SK-N-SH treated with all-trans-retinoic acid at 6 μM for 48 hours (cell line): Measurements from ENCODE around the gene ADSS1.

ENCODE experiments used
- ATAC-seq: fragments of 200-7000 bp; cut with Tn5 transposase; 3 replicates; pipeline ENCODE4 v1.9.1; 2020; ENCODE audit warnings: mild to moderate bottlenecking, moderate library complexity
- ARNTL ChIP-seq: fragments of 450-650 bp; formaldehyde crosslinking; IDR thresholded peaks from 2 replicates; pipeline ENCODE4 v1.5.0; 2020; ENCODE audit warnings: low read depth, mild to moderate bottlenecking, moderate library complexity, borderline replicate concordance
- BACH2 ChIP-seq: fragments of 250-450 bp; sonication (Bioruptor Pico); IDR thresholded peaks from 2 replicates; pipeline ENCODE4 v1.9.0; 2021; ENCODE audit warnings: mild to moderate bottlenecking, borderline replicate concordance
- CREB5 ChIP-seq: fragments of 250-450 bp; sonication (Bioruptor Pico); IDR thresholded peaks from 2 replicates; pipeline ENCODE4 v1.5.1; 2020; ENCODE audit warnings: low read depth, mild to moderate bottlenecking, moderate library complexity
- CSDC2 ChIP-seq: fragments of 250-450 bp; sonication (Bioruptor Pico); IDR thresholded peaks from 2 replicates; pipeline ENCODE4 v1.5.0; 2020; ENCODE audit warnings: mild to moderate bottlenecking, moderate library complexity
- CSRNP3 ChIP-seq: fragments of 250-450 bp; sonication (Bioruptor Pico); IDR thresholded peaks from 2 replicates; pipeline ENCODE4 v1.5.1; 2021; ENCODE audit warnings: mild to moderate bottlenecking, moderate library complexity
- ESRRG ChIP-seq: fragments of 250-450 bp; sonication (Bioruptor Pico); IDR thresholded peaks from 2 replicates; pipeline ENCODE4 v1.6.1; 2021; ENCODE audit warnings: mild to moderate bottlenecking
- ISL1 ChIP-seq: fragments of 250-450 bp; sonication (Bioruptor Pico); IDR thresholded peaks from 2 replicates; pipeline ENCODE4 v2.1.2; 2022; ENCODE audit warnings: mild to moderate bottlenecking, moderate library complexity
- OSR1 ChIP-seq: fragments of 250-450 bp; sonication (Bioruptor Pico); IDR thresholded peaks from 2 replicates; pipeline ENCODE4 v1.8.0; 2022; ENCODE audit warnings: moderate library complexity, mild to moderate bottlenecking, inconsistent platforms
- POU6F1 ChIP-seq: fragments of 250-450 bp; sonication (Bioruptor Pico); IDR thresholded peaks from 2 replicates; pipeline ENCODE4 v1.8.0; 2021; ENCODE audit warnings: low read depth, mild to moderate bottlenecking, moderate library complexity, borderline replicate concordance
- PPARA ChIP-seq: fragments of 250-450 bp; sonication (Bioruptor Pico); IDR thresholded peaks from 2 replicates; pipeline ENCODE4 v1.5.0; 2020; ENCODE audit warnings: mild to moderate bottlenecking, borderline replicate concordance
- RARB ChIP-seq: fragments of 250-450 bp; sonication (Bioruptor Pico); IDR thresholded peaks from 2 replicates; pipeline ENCODE4 v1.8.0; 2021; ENCODE audit warnings: mild to moderate bottlenecking, moderate library complexity
- SNAI2 ChIP-seq: fragments of 250-450 bp; sonication (Bioruptor Pico); IDR thresholded peaks from 2 replicates; pipeline ENCODE4 v1.5.0; 2020; ENCODE audit warnings: mild to moderate bottlenecking, moderate library complexity
- TCF4 ChIP-seq: fragments of 250-450 bp; sonication (Bioruptor Pico); IDR thresholded peaks from 2 replicates; pipeline ENCODE4 v1.8.0; 2021; ENCODE audit warnings: mild to moderate bottlenecking, moderate library complexity, borderline replicate concordance
- TOX ChIP-seq: fragments of 250-450 bp; sonication (Bioruptor Pico); IDR thresholded peaks from 2 replicates; pipeline ENCODE4 v1.8.0; 2021; ENCODE audit warnings: mild to moderate bottlenecking, moderate library complexity, borderline replicate concordance
- TSHZ2 ChIP-seq: fragments of 250-450 bp; sonication (Bioruptor Pico); IDR thresholded peaks from 2 replicates; pipeline ENCODE4 v1.5.0; 2020; ENCODE audit warnings: mild to moderate bottlenecking, moderate library complexity
- ZC3H10 ChIP-seq: fragments of 250-450 bp; sonication (Bioruptor Pico); IDR thresholded peaks from 2 replicates; pipeline ENCODE4 v1.5.1; 2021; ENCODE audit warnings: mild to moderate bottlenecking, moderate library complexity
- ZFP3 ChIP-seq: fragments of 250-450 bp; sonication (Bioruptor Pico); IDR thresholded peaks from 2 replicates; pipeline ENCODE4 v1.5.0; 2020; ENCODE audit warnings: mild to moderate bottlenecking, moderate library complexity
- ZFP30 ChIP-seq: fragments of 450-650 bp; formaldehyde crosslinking; IDR thresholded peaks from 2 replicates; pipeline ENCODE4 v1.5.0; 2022; ENCODE audit warnings: mild to moderate bottlenecking, moderate library complexity
- ZNF565 ChIP-seq: fragments of 450-650 bp; formaldehyde crosslinking; conservative IDR thresholded peaks from 2 replicates; pipeline ENCODE4 v1.5.0; 2020; ENCODE audit warnings: low read depth, mild to moderate bottlenecking, moderate library complexity
- ZNF70 ChIP-seq: fragments of 450-650 bp; formaldehyde crosslinking; IDR thresholded peaks from 2 replicates; pipeline ENCODE4 v1.5.0; 2020; ENCODE audit warnings: mild to moderate bottlenecking, moderate library complexity
- ZNF8 ChIP-seq: fragments of 450-650 bp; formaldehyde crosslinking; IDR thresholded peaks from 2 replicates; pipeline ENCODE4 v1.5.0; 2020; ENCODE audit warnings: mild to moderate bottlenecking, moderate library complexity

ADSS1 gene

GRCh38 chr14:104734601-104734990 is 10.6 kb downstream of the ADSS1 start:
- TF ChIP-seq ZNF565, result no peak
- TF ChIP-seq POU6F1, result no peak
- no peak for TF ChIP-seq ZC3H10 (CRISPR knock-in tag)
- TF ChIP-seq CSRNP3, result no peak
- no peak for TF ChIP-seq OSR1 (CRISPR knock-in tag)
- no peak for TF ChIP-seq BACH2 (CRISPR knock-in tag)
- TF ChIP-seq ZNF70 (CRISPR knock-in tag), result no peak
- TF ChIP-seq TCF4 (CRISPR knock-in tag), result no peak
- no peak for TF ChIP-seq ARNTL
- no peak for TF ChIP-seq SNAI2 (CRISPR knock-in tag)
- TF ChIP-seq ZFP3, result no peak
- TF ChIP-seq PPARA (CRISPR knock-in tag), result no peak
- no peak for TF ChIP-seq CSDC2 (CRISPR knock-in tag)
- TF ChIP-seq TSHZ2, result no peak
- no peak for TF ChIP-seq ZNF8 (CRISPR knock-in tag)
- no peak for TF ChIP-seq ZFP30 (CRISPR knock-in tag)
- TF ChIP-seq ESRRG (CRISPR knock-in tag), result no peak
- no peak for ATAC-seq

GRCh38 chr14:104734991-104735779 is 11.2 kb downstream of the ADSS1 start:
- TF ChIP-seq OSR1 (CRISPR knock-in tag) (no peak), ZFP30 (CRISPR knock-in tag) (no peak), TOX (CRISPR knock-in tag) (no peak), POU6F1 (no peak), ZNF70 (CRISPR knock-in tag) (no peak), ZNF565 (no peak), SNAI2 (CRISPR knock-in tag) (no peak), BACH2 (CRISPR knock-in tag) (no peak)
- ATAC-seq, result no peak

GRCh38 chr14:104735830-104736642 is 12.0 kb downstream of the ADSS1 start:
- ATAC-seq, result no peak
- TF ChIP-seq ISL1 (CRISPR knock-in tag) (no peak), RARB (CRISPR knock-in tag) (no peak), ZNF70 (CRISPR knock-in tag) (no peak), ZNF8 (CRISPR knock-in tag) (no peak), CREB5 (CRISPR knock-in tag) (no peak), ZNF565 (no peak), CSRNP3 (no peak), TSHZ2 (no peak)
- TF ChIP-seq, all 23 proteins: peak for 0
